ENCODE data around the gene TMEM126B.

DNA sequence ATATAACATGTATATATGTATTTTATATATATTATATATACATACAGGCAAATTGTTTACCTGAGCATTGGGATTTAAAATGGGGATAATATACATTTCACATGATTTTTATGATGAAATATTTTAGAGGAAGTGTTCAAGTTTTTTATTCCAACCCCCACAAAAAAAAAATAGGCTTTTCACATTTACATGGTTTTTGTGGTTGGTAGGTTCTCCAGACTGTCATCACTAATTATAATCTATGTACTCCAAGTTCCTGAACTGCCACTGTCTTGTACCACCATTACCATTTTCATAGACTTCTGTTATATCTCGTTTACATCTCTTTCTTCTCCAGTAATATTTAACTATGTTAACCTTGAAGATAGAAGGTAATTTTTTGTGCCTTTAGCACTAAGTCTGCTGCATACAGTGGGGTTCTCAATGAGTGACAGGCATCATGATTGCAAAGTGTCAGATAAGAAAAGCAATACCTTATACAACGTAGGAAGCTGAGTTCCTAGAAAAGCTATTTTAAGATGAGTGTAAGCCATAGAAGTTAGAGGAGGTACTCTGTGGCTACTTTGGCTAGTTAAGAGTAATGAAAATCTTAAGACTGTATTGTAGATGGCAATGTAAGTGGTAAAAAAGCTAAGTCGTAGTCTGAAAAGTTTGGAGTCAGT, 24.5 kb downstream of the TMEM126B start:
- no peak for TF ChIP-seq POLR2A (IDR thresholded peaks at IDR 0.05)
- no peak for TF ChIP-seq CTCF (IDR thresholded peaks at IDR 0.05)
- no peak for TF ChIP-seq POLR2AphosphoS5 (IDR thresholded peaks at IDR 0.05)
- no peak for TF ChIP-seq EP300 (IDR thresholded peaks at IDR 0.05)

Data from stomach (tissue), 4 donors.